Activated T-helper 1 cell treated with Interleukin-2 at 50 U/mL for 16 hours (primary cell): ENCODE results near the gene LARGE1.

Experiments
- DNase-seq: peaks from one replicate; pipeline ENCODE4 v3.0.0-alpha.2; 2020; ENCODE audit warnings: low read depth

The LARGE1 gene

DNA sequence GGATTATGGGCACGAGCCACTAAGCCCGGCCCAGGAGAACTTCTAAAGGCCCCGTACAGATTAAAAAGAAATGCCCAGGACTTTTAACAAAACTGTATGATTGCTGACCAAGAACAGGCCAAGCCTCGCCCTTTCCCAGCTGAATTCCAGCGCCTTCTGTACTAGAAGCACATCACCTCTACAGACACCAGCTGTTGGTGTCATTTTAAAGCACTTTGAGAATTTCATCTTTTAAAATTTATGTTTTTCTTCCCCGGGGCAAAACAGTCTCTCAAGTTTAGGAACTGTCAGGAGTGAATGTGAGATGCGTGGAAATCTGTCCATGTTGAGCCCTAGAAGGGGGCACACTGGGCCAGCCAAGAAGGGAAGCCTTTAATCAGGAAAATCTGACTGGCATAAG, 362.4 kb downstream of the LARGE1 start:
- no peak for DNase-seq

DNA sequence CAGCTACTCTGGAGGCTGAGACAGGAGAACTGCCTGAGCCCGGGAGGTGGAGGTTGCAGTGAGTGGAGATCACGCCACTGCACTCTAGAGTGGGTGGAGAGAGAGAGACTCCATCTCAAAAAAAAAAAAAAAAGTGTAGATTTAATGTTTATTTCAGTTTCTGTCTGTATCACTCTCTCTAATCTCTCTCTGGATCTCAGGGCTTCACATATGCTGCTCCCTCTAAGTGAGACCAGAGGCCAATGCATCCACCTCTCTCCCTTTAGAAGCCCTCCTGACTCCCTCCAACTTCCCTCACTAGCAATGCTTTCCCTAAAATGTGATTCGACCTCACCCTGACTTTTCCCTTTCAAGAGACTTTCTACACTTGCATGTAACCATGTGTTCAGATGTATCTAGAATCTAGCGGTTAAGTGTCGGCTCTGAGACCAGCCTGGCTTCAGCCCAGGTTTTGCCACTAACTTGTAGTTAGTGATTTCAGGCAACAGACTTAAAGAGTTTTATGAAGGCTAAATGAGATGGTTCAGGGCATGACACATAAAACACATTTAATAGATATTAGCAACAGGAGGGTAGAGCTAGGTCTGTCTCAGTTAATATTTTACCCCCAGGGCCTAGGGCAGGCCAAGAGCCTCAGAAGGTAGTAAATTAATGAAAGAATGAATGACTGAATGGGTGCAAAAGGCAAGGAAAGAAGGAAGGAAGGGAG, 364.3 kb downstream of the LARGE1 start:
- no peak for DNase-seq

DNA sequence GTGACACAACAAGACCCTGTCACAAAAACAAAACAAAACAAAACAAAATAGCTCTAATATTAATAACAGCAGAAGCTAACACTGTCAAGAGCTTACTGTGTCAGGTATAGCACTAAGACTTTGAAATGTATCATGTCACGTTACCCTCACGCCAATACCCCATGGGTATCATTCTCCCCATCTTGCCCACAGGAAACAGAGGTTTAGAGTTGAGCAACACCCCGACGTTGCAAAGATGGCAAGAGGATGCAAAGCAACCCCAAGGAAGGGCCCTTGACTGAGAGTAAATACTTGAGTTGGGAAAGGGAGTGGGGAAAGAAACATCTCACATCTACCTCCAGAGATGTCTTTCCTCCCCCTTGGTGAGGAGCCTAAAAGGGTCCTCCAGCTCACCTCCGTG, 366.8 kb downstream of the LARGE1 start:
- DNase-seq = no peak

DNA sequence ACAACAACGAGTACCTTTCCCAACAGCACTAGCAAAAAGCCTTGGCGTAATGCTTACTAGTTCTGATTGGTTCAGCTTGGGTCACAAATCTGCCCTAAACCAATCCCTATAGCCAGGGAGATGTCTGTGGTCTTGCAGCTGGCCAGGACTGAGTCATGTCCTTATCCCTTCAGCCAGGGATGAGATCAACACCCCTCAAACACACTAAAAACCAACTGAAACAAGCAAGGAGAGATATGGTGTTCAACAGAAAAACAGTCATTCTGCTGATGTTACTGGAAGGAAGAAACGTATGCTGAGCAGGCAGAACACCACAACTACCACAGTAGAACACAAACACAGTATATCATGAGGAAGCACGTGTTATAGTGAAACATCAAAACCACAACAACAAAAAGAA, 375.6 kb downstream of the LARGE1 start:
- no peak for DNase-seq

DNA sequence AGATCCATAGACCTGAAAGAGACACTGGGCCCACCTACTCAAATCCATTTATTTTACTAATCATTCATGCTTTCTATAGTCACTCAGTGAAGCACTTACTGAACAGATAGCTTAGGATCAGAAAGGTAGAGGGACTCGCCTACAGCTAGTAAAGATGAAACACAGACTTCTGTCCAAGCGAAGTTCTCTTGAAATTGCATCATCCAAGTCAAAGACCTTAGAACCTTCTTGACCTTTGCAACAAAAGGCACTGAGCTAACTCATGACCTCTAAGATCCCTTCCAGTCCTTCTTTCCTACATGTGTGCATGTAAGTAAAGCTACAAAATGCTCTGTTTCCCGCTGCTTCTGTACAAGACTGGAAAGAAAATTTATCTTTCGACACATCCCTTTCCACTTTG, 377.6 kb downstream of the LARGE1 start:
- DNase-seq = no peak

DNA sequence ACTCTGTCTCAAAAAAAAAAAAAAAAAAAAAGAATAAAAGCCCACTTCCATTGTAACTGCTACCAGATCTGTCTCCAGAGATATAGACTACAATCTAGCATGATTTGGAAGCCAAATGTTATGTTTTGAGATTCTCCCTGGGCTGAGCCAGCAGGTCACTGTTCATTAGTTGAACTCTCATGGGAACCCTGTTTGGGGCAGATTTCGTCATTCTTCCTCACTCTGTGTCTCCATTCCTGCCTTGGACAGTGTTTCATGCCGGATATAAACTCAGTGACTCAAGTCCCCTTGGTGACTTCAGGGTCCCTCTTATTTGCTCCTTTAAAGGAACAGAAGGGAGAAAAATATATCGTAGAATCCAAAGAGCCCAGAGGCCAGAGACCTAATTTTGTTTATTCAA, 378.1 kb downstream of the LARGE1 start:
- DNase-seq = no peak

DNA sequence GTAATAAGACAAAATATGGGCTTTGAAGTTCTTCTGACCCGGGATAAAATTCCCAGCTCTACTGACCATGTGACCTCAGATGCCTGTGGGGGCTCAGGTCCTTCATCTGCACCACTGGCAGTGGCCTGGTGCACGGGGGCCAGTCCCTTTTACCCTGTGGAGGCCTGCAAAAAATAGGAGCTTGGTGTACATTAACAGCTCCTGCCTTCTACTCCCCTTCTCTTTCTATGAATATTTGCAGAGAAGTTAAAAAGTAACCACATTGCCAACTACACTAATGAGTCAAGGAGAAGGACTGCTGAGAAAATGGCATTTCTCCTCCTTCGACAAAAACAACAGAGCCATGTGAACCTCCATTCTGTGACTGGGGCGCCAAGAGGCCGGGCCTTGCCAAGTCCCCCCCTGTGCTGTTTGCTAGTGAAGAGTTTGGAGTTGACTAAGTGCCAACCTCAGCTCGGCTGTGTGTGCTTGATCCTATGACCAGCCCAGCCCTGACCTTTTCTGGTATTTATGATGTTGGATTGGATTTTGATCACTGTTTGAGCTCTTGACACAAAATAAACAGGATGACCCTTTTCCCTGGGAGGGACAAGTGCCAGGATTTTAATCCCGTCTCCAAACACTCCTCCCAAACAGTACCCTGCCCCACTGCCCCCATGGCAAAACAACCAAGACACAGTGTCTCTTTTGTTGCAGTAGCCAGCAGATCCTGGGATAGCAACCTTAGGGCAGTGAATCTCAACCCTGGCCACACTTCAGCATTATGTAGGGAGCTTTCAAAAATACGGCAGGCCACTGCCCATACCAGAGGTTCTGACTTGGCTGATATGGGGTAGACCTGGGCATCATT, 380.1 kb downstream of the LARGE1 start:
- DNase-seq = no peak

DNA sequence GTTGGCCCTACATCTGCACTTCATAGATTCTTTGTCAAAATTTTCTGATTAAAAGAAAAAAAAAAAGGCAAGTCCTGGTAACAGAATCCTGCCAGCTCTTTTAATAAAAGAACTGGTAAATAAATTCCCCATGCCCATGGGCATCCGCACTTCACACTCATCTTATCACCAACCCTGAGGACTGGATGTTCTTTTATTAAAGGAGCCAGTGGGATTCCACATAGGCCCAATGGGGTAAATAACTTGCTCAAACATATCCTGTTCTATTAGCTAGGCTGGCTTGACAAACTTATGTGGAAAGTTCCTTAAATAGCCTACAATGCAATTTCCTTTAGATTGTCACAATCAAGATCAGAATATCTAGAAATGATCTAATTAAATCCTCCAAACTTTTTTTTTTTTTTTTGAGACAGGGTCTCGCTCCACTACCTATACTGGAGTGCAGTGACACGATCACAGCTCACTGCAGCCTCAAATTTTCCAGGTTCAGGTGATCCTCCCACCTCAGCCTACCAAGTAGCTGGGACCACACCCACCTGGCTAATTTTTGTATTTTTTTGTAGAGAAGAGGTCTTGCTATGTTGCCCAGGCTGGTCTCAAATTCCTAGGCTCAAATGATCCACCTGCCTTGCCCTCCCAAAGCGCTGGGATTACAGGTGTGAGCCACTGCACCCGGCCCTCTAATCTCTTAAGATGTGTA, 380.9 kb downstream of the LARGE1 start:
- DNase-seq = no peak

DNA sequence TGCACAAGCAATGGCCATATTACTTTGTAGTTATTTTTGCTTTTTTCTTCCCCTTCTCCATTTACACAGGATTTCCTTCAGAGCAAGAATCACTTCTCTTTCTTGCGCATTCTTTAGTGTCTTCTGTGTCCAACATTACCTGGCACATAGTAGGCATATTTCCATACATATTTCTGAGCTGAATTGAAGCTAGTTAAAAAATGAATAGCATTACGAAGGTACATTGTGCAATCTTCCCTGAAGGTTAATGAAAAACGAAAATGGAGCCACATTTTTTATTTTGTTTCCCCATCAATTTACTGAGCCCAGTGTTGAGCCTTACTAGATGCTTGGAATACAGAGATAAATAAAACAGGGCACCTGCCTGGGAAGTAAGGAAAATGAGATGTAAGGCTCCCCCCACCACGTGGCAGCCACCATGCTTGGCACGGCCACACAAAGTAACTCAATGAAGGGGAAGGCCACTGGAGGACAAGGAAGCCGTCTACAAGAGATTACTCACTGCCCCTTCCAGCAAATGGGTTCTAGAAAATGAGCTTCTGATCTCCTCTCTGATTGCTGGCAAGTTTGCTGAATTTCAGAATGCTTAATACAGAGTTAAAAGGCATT, 381.9 kb downstream of the LARGE1 start:
- DNase-seq = no peak

DNA sequence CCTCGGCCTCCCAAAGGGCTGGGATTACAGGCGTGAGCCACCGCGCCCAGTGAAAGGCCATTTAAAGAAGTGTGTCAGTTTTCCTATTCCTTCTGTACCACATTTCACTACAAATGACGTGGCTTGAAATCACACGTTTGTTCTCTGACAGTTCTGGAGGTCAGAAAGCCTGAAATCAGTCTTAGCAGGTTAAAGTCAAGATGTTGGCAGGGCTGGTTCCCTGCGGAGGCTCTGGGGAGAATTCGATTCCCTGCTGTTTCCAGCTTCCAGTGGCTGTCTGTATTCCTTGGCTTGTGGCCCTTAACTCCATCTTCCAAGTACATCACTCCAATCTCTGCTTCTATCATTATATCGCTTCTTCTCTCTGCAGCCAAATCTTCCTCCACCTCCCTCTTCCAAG, 383.2 kb downstream of the LARGE1 start:
- DNase-seq = no peak

DNA sequence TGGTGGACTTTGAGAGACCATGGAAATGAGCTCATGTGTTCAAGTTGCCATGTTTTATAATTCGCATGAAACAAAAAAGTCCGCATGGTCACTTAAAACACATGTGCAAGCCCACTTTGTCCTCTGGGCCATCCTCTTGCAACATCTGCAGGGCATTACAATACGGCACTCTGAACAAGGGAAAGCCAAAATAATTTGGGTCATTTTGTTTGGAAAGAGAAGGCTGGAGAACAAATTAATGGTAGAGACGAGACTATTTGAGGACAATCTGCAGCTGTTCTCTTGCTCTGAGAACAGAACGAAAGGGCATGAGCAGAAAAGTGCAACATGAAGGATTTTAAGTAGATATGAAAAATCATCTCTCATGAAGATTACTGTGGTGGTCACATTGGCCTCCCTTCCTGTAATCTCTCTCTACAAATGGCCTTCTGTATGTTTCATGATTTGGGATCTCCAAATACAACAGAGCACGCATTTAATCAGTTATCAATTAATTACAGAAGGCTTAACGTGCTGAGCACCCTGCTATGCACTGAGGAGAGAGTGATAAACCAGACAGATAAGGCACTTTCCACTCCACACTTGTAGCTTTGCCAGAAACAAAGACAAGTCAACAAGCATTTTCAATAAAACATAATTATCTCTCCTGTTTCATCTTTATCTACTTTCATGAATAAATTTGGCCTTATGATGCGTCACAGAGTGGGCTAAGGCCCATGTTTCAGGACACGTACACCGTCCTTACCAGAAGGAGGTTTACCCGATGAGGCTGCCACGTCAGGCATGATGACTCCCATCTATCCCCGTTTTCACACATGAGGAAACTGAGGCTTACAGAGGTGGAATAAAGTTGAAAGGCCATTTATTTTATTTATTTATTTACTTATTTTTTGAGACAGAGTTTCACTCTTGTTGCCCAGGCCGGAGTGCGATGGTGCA, 384.1 kb downstream of the LARGE1 start:
- DNase-seq = no peak

DNA sequence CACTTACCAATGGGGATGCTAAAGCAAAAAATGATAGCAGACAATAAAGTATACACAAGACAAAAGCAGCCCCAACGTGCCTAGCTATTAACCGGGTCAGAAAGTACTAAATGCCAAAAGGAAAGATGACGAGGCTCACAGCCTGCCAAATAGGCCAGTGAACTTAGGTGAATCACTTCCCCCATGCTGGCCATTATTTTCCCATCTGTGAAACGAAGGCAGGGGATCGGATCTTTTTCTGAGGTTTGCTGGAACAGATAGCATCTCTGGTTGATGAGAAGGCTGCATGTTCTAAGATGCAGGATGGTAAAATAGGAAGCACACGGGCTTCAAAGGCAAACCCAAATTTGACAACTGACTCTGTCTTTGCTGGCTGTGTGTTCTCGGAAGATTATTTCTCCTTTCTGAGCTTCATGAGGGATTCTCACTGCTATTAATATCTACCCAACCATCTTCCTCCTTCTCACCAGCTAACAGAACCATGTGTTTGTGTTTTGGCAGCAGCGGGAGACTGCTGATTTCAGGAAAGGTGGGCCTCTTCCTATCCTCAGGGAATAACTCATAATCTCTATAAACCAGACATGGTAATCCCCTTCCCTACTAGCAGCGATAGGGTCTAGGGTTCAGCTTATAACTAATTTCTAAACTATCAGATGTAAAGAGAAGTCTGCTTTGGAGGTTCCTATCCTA, 390.7 kb downstream of the LARGE1 start:
- DNase-seq = no peak

DNA sequence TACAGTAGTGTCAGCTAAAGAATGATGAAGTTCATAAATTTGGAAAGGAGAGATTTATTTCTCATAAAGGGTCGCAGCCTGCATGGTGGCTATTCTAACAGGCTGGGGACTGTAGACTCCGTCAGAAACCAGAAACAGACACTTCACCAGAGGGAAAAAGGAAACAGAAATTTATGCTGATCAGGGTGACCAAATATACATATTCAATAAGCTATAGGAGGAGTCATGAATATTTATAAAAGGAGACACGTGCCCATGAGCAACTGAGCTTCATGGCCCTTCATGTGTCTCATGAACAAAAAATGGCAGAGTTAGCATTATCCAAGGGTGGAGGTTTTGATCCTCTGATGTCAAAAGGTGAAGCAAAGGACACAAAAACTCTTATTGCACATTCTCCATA, 392.1 kb downstream of the LARGE1 start:
- DNase-seq = no peak

DNA sequence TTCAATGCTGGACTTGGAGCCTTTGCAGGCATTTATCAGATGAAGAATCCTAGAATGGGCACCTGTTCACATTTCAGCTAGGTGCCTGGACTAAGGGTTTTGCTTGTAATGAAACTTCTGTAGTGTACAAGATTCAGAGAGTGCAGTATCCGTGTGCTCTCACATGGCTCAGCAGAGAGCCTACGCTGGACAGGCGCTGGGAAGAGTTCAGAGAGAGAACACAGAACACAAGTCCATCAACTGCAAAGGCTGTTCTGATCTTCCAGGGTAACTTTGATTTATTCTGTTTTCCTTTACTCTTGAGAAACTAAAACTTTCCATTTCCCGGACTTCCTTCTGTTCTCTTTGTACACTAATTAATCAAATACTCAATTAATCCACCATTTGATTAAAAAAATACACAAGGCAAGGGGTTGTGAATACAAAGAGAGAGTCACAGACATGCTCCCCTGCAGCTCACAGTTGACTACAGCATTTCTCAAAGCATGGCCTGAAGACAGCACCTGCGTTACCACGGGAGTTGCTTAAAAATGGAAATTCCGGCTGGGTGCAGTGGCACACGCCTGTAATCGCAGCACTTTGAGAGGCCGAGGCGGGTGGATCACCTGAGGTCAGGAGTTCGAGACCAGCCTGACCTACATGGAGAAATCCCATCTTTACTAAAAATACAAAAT, 393.7 kb downstream of the LARGE1 start:
- no peak for DNase-seq

DNA sequence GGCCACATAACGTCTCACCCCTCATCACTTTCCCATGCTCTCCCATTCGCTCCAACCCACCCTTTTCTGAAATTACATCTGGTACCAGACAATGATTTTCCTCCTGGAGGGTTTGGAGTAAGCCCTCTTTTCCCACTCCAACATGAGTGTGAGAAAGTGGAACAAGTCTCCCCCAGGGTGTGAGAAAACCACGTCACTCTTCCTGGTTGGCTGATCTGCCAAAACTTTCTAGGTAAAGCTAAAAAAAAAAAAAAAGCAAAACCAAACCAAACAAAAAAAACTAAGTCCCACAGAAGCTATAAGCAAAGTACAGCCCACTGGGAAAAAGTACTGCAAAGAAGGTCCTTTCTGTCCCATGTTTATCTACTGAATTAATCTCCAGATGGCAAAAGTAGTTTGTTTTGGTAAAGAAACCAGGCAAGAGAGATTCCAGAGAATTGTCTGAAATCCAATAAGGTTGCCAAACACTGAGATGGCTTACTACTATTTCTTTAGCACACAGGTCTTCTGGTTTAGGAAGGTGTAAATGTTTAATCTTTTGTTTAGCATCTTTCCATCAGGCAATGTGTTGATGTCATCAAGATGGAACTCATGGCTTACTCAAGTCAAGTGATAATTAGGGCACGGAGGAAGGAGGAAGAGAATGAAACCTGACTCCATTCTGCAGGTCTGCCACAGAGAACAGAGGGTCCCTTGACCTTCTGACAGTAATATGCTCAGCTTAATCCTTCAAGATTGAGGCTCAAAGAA, 395.6 kb downstream of the LARGE1 start:
- DNase-seq = no peak

DNA sequence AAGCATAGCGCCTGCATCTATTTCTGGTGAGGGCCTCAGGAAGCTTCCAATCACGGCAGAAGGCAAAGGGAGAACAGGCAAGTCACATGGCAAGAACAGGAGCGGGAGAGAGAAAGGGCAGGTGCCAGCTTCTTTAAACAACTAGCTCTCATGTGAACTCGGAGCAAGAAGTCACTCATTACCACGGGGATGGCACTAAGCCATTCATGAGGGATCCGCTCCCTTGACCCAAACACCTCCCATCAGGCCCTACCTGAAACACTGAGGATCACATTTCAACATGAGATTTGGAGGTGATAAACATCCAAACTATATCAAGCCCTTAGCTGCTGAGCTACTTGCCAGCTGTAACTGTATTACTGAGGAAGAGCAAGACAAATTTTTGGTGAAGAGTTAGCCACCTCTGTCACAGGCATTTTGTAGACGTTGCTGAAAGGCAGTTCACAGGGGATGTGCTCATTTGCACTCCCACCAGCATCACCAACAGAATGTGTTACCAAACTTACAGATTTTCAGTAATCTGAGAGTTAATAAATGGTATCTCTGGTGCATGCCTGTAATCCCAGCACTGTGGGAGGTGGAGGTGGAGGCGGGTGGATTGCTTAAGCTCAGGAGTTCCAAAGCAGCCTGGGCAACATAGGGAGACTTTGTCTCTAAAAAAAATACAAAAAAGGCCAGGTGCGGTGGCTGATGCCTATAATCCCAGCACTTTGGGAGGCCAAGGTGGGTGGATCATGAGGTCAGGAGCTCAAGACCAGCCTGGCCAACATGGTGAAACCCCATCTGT, 398.2 kb downstream of the LARGE1 start:
- no peak for DNase-seq

DNA sequence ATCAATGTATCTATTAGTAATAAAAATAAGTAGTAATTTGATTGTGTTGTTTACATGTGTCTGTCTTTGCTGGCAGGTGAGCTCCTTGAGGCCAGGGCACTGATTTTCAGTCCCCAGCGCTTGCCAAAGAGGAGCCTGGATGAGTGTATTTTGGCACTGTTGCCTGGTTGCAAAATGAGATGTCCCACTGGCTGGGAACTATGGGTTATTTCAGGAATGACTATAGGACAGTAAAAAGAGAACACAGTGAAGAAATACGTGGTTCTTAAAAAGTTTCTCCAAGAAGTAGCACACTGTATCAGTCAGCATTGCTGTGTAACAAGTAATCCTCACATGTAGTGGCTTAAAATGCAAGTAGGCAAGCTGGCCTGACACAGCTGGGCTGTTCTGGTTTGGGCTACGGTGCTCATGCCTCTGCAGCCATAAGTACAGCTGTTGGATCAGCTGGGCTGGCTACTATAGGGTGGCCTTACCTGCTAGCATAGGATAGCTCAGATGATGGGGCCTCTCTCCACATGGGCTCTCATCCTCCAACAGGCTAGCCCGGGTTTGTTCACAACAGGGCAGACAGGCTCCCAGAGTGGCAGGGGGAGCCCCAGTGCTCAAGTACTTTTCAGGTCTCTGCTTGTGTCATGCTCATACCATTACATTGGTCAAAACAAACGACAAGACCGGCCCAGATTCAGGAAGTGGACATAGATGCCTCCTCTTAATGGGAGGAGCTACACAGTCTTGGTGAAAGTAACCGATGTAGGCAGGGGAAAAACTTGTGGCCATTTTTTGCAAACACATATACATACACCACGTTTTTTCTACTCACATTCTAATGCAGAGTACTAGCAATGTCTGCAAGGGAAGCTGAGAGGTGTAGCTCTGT, 399.1 kb downstream of the LARGE1 start:
- no peak for DNase-seq
